H9 (cell line): Measurements from ENCODE around the gene HCCS. TPM values are rescaled to one million over a fixed set of nuclear protein-coding genes. Genes with fewer than 3 reads are reported as not detected.

Experiments used
- DNase-seq: peaks from one replicate; pipeline ENCODE4 v3.0.0-alpha.2; 2017
- H2AFZ ChIP-seq: one replicate; pipeline ENCODE4 v1.6.1; 2013; ENCODE audit warnings: mild to moderate bottlenecking, low read length, control low read depth, moderate library complexity
- H2AK5ac ChIP-seq: 2 replicates; pipeline ENCODE4 v1.6.1; 2013; ENCODE audit warnings: low read length, control low read depth, mixed read lengths; ENCODE audit not compliant: insufficient read length
- H2BK120ac ChIP-seq: one replicate; pipeline ENCODE4 v1.6.1; 2013; ENCODE audit warnings: low read depth, mild to moderate bottlenecking, low read length, control low read depth, inconsistent platforms; ENCODE audit not compliant: poor library complexity, severe bottlenecking
- H2BK12ac ChIP-seq: 2 replicates; pipeline ENCODE4 v1.6.1; 2013; ENCODE audit warnings: low read length, control low read depth, mixed read lengths, low read depth; ENCODE audit not compliant: insufficient read length
- H2BK15ac ChIP-seq: 2 replicates; pipeline ENCODE4 v1.6.1; 2013; ENCODE audit warnings: low read depth, low read length, control low read depth
- H2BK20ac ChIP-seq: one replicate; pipeline ENCODE4 v1.6.1; 2013; ENCODE audit warnings: low read depth, mild to moderate bottlenecking, low read length, control low read depth, inconsistent platforms; ENCODE audit not compliant: poor library complexity, severe bottlenecking
- H2BK5ac ChIP-seq: 2 replicates; pipeline ENCODE4 v1.6.1; 2013; ENCODE audit warnings: low read length, control low read depth, mixed read lengths; ENCODE audit not compliant: insufficient read length
- H3K14ac ChIP-seq: 2 replicates; pipeline ENCODE4 v1.6.1; 2013; ENCODE audit warnings: low read length, control low read depth; ENCODE audit not compliant: insufficient read depth
- H3K18ac ChIP-seq: 2 replicates; pipeline ENCODE4 v1.6.1; 2013; ENCODE audit warnings: low read depth, mild to moderate bottlenecking, mixed read lengths, low read length, control low read depth; ENCODE audit not compliant: insufficient read length
- H3K23ac ChIP-seq: 2 replicates; pipeline ENCODE4 v1.6.1; 2013; ENCODE audit warnings: low read length, control low read depth, mixed read lengths, low read depth; ENCODE audit not compliant: insufficient read length
- H3K23me2 ChIP-seq: 2 replicates; pipeline ENCODE4 v1.6.1; 2013; ENCODE audit warnings: low read depth, mild to moderate bottlenecking, mixed read lengths, low read length, control low read depth; ENCODE audit not compliant: insufficient read length, poor library complexity, severe bottlenecking
- H3K27ac ChIP-seq: 2 replicates; pipeline ENCODE4 v1.5.1; 2013; ENCODE audit warnings: low read length, control low read depth, mixed read lengths, low read depth; ENCODE audit not compliant: insufficient read length
- H3K27me3 ChIP-seq: 2 replicates; pipeline ENCODE4 v1.6.1; 2013; ENCODE audit warnings: low read length, control low read depth, inconsistent platforms; ENCODE audit not compliant: insufficient read depth
- H3K4ac ChIP-seq: 2 replicates; pipeline ENCODE4 v1.6.1; 2013; ENCODE audit warnings: low read depth, mild to moderate bottlenecking, control low read depth, inconsistent platforms, low read length, moderate library complexity
- H3K4me1 ChIP-seq: 2 replicates; pipeline ENCODE4 v1.6.1; 2013; ENCODE audit warnings: low read length, control low read depth, inconsistent platforms; ENCODE audit not compliant: insufficient read depth
- H3K4me2 ChIP-seq: 2 replicates; pipeline ENCODE4 v1.6.1; 2013; ENCODE audit warnings: low read length, control low read depth, mixed read lengths; ENCODE audit not compliant: insufficient read length, insufficient read depth
- H3K56ac ChIP-seq: 2 replicates; pipeline ENCODE4 v1.6.1; 2013; ENCODE audit warnings: low read depth, mild to moderate bottlenecking, mixed read lengths, low read length, control low read depth; ENCODE audit not compliant: insufficient read length
- H3K79me1 ChIP-seq: 2 replicates; pipeline ENCODE4 v1.6.1; 2013; ENCODE audit warnings: low read depth, mild to moderate bottlenecking, moderate library complexity, low read length, control low read depth, inconsistent platforms; ENCODE audit not compliant: insufficient read depth, poor library complexity, severe bottlenecking
- H3K79me2 ChIP-seq: 2 replicates; pipeline ENCODE4 v1.6.1; 2013; ENCODE audit warnings: low read length, control low read depth, inconsistent platforms; ENCODE audit not compliant: insufficient read depth
- H3K9ac ChIP-seq: 2 replicates; pipeline ENCODE4 v1.6.1; 2013; ENCODE audit warnings: low read length, control low read depth, mixed read lengths; ENCODE audit not compliant: insufficient read length; ENCODE audit errors: extremely low read depth
- H3K9me3 ChIP-seq: one replicate; pipeline ENCODE4 v1.6.1; 2013; ENCODE audit warnings: low read depth, low read length, inconsistent platforms; ENCODE audit not compliant: control insufficient read depth
- H3T11ph ChIP-seq: one replicate; pipeline ENCODE4 v1.6.1; 2013; ENCODE audit warnings: mild to moderate bottlenecking, low read length, control low read depth, inconsistent platforms
- H4K20me1 ChIP-seq: one replicate; pipeline ENCODE4 v1.6.1; 2013; ENCODE audit not compliant: control insufficient read depth, insufficient read length, insufficient read depth
- H4K5ac ChIP-seq: 2 replicates; pipeline ENCODE4 v1.6.1; 2013; ENCODE audit warnings: low read depth, mild to moderate bottlenecking, mixed read lengths, low read length, control low read depth; ENCODE audit not compliant: insufficient read length
- H4K8ac ChIP-seq: replicated peaks from 2 replicates; pipeline ENCODE4 v1.6.1; 2013; ENCODE audit warnings: low read length, control low read depth, mixed read lengths, low read depth; ENCODE audit not compliant: insufficient read length
- H4K91ac ChIP-seq: 2 replicates; pipeline ENCODE4 v1.6.1; 2013; ENCODE audit warnings: low read depth, mild to moderate bottlenecking, moderate library complexity, mixed read lengths, low read length, control low read depth; ENCODE audit not compliant: insufficient read length
- H3K27ac Mint-ChIP-seq, 3 experiments: 2 replicates in 2 of 3; 3 replicates in 1 of 3; pipeline ENCODE4 v1.8.0; 2020 to 2021; ENCODE audit warnings: mixed read lengths in 3 of 3, mild to moderate bottlenecking in 1 of 3, moderate library complexity in 1 of 3
- H3K27me3 Mint-ChIP-seq: 2 replicates; pipeline ENCODE4 v1.8.0; 2021; ENCODE audit warnings: low read depth, mild to moderate bottlenecking, moderate library complexity, mixed read lengths
- H3K36me3 Mint-ChIP-seq, 3 experiments: 2 replicates in 2 of 3; 3 replicates in 1 of 3; pipeline ENCODE4 v1.8.0; 2020 to 2021; ENCODE audit warnings: low read depth in 3 of 3, mixed read lengths in 3 of 3; ENCODE audit not compliant: insufficient read depth in 1 of 3
- H3K4me1 Mint-ChIP-seq, 2 experiments: 2 replicates each; pipeline ENCODE4 v1.8.0; 2020; ENCODE audit warnings: mixed read lengths in 2 of 2
- H3K4me3 Mint-ChIP-seq, 2 experiments: 2 replicates in 1 of 2; 3 replicates in 1 of 2; pipeline ENCODE4 v1.8.0; 2020 to 2021; ENCODE audit warnings: mild to moderate bottlenecking in 2 of 2, mixed read lengths in 2 of 2, moderate library complexity in 1 of 2
- H3K9me3 Mint-ChIP-seq, 2 experiments: 2 replicates in 1 of 2; 3 replicates in 1 of 2; pipeline ENCODE4 v1.8.0; 2020; ENCODE audit warnings: mild to moderate bottlenecking in 2 of 2, mixed read lengths in 2 of 2, moderate library complexity in 1 of 2
- WGBS: extraction: QIAGEN DNeasy Blood & Tissue Kit; methylation state at CpG from one replicate; pipeline ENCODE4 v1.1.7; 2013; ENCODE audit warnings: missing lambda C conversion rate, low lambda C conversion rate, mixed read lengths; ENCODE audit not compliant: insufficient read length; ENCODE audit errors: extremely low coverage; 5-methylcytosine and 5-hydroxymethylcytosine counted together
- total RNA-seq: library from RNA; stranded (reverse); gene quantifications from 2 replicates; pipeline ENCODE4 v1.2.1, GENCODE V29; 2021
- TF ChIP-seq, protein P1 (sequence below): fragments of 200-600 bp; sonication (generic); conservative IDR thresholded peaks from 3 replicates; pipeline ENCODE4 v1.8.0; 2021; ENCODE audit warnings: antibody characterized with exemption, mild to moderate bottlenecking

Gene HCCS
- total RNA-seq, 1 experiment from 2014 or later, result 39.2 TPM

- H3K79me2 ChIP-seq, result no peaks in the 10 kb centered on the region
- no peak overlapping the region for H3K27ac ChIP-seq
- H3K9me3 ChIP-seq, result no peaks in the 10 kb centered on the region
- H3K79me1 ChIP-seq, result no peaks in the 10 kb centered on the region
- H3K4me3 Mint-ChIP-seq, result no peak overlapping the region
- H2BK5ac ChIP-seq, result no peak overlapping the region
- H3K23me2 ChIP-seq, result no peaks in the 10 kb centered on the region
- H3K9ac ChIP-seq, result no peak overlapping the region
- WGBS, result no CpG with 5 or more reads among the region's 6 CpGs
- TF ChIP-seq, protein P1, sequence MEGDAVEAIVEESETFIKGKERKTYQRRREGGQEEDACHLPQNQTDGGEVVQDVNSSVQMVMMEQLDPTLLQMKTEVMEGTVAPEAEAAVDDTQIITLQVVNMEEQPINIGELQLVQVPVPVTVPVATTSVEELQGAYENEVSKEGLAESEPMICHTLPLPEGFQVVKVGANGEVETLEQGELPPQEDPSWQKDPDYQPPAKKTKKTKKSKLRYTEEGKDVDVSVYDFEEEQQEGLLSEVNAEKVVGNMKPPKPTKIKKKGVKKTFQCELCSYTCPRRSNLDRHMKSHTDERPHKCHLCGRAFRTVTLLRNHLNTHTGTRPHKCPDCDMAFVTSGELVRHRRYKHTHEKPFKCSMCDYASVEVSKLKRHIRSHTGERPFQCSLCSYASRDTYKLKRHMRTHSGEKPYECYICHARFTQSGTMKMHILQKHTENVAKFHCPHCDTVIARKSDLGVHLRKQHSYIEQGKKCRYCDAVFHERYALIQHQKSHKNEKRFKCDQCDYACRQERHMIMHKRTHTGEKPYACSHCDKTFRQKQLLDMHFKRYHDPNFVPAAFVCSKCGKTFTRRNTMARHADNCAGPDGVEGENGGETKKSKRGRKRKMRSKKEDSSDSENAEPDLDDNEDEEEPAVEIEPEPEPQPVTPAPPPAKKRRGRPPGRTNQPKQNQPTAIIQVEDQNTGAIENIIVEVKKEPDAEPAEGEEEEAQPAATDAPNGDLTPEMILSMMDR, result no peak
- H3K4me2 ChIP-seq, result no peak overlapping the region
- no peak overlapping the region for H2BK20ac ChIP-seq
- H3K36me3 Mint-ChIP-seq, result no peaks in the 10 kb centered on the region
- peaks cover 2% of the 10 kb centered on the region; the same call in 1 of the 2 replicates for H3K27me3 Mint-ChIP-seq
- no peaks in the 10 kb centered on the region for H4K20me1 ChIP-seq
- no peak overlapping the region for H3K14ac ChIP-seq
- H4K8ac ChIP-seq, result no peak overlapping the region
- H3T11ph ChIP-seq, result no peak overlapping the region
- no peak overlapping the region for H2BK12ac ChIP-seq
- no peak overlapping the region for H2BK15ac ChIP-seq
- peaks cover 6 to 7% of the 10 kb centered on the region in 2 experiments for H3K4me1 Mint-ChIP-seq
- no peak overlapping the region for H2AFZ ChIP-seq
- no peaks in the 10 kb centered on the region for H3K27me3 ChIP-seq
- DNase-seq, result no peak
- no peak overlapping the region for H2AK5ac ChIP-seq
- H3K18ac ChIP-seq, result no peak overlapping the region
- H4K5ac ChIP-seq, result no peak overlapping the region
- H4K91ac ChIP-seq, result no peak overlapping the region
- H3K23ac ChIP-seq, result no peak overlapping the region
- H2BK120ac ChIP-seq, result no peak overlapping the region
- H3K56ac ChIP-seq, result no peak overlapping the region
- peaks cover 48 to 50% of the 10 kb centered on the region in 2 experiments for H3K9me3 Mint-ChIP-seq
- no peak overlapping the region for H3K27ac Mint-ChIP-seq
- H3K4me1 ChIP-seq, result no peaks in the 10 kb centered on the region
- no peak overlapping the region for H3K4ac ChIP-seq
Observed at GRCh38 chrX:11164433-11164832, 53.3 kb downstream of the HCCS start.
